NCI-H1092 (cell line): ENCODE measurements around the gene GM2A.

Source experiments
- DNase-seq: peaks from one replicate; lab custom pipeline; 2025; lab: John Stamatoyannopoulos, UW

GM2A gene

DNA sequence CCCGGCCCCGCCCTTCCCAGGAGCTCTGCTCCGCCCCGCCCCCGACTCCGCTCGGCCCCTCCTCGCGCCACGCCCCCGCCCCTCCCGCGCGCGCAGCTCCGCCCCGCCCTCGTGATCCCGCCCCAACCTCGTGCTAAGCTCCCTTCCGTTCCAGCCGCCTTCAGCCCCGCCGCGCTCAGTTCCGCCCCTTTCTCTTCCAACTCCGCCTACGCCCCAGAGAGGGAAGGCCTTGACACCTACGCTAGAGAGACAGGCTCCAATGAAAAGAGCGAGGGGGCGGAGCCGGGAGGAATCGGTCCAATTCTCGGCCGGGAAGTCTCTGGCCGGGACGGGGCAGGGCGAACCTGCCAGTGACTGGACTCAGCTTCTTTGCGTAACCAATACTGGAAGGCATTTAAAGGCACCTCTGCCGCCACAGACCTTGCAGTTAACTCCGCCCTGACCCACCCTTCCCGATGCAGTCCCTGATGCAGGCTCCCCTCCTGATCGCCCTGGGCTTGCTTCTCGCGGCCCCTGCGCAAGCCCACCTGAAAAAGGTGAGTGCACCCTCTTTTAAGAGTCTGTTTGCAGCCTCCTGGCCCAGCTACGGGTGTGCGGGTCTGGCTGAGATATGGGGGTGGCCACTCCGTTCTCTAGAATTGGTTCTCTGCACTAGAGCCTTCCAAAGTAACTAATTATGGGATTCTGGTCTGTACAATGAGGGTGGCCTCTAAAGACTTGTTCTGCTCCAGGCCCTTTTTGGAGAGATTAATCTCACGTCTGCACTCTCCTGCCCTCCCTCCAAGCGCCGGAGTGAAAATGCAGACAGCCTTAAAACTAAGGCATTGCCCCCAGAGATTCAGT is at the start of gene GM2A:
TSS of gene GM2A (plus strand) at position 424 of the 843 bp plus-strand sequence. CDS start at position 456, 32 bp downstream.
- DNase-seq = peak; percentile 91

DNA sequence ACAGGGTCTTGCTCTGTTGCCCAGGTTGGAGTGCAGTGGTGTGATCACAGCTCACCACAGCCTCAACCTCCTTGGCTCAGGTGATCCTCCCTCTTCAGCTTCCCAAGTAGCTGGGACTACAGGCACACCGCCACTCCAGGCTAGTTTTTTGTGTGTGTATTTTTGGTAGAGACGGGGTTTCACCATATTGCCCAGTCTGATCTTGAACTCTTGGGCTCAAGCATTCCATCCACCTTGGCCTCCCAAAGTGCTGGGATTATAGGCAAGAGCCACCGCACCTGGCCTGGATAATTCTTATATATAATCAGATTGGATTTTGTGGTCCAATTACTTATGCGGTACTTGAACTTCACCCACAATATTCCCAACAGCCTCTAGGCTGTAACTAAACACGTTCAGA is 48.9 kb upstream of the GM2A start:
- no peak for DNase-seq

DNA sequence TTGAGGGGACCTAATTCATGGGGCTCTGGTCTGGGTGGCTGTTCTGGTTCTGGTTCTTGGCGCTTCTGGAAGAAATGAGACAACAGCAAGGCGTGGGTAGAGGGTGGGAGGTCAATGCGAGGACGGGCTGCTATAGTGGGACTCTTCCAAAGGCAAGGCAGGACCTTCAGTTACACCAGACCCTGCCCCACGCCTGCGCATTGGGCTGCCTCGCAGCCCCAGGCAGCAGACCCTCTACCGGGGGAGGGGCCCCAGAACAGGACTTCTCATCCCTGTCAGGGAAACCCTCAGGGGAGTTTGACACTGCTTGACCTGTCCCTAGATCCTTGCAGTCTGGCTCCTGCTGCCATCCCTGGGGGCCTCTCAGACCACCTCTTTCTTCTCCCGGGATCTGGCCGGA is 47.6 kb upstream of the GM2A start:
- DNase-seq = no peak

DNA sequence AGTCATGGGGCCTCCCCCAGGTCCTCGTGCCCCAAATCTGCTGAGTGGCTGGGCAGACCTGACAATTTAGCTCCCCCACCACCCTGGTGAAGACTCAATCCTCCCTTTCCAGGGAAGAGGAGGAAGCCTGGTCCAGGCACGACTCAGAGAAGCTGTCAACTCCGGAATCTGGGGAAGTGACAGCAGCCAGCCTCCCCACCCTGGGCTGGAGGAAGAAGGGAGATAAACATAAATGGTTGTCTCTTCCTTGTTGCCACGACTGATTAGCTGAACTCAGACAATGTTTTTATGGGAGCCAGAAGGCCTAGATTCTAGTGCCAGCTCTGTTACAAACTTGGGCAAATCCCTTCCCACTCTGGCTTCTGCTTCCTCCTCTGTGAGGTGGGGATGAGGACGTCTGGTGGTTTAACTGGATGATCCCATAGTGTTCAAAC is 44.5 kb upstream of the GM2A start:
- no peak for DNase-seq

DNA sequence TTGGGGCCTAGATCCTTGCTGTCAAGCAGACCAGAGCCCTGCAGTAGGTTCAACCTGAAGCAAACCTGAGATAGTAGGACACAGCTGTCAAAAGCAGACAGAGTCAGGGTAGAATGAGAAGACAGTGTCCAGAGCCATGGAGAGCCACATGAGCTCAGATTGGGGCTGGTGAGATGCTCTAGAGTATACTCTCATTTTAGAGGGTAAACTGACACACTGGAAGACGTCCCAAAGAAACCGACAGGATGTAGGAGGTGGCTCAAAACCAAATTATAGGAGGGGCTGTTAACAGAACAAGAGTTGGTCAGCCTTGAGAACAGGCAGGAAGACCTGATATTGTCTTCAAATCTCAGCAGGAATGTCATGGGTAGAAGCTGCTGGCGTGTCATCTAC is 40.6 kb upstream of the GM2A start:
- DNase-seq = no peak

DNA sequence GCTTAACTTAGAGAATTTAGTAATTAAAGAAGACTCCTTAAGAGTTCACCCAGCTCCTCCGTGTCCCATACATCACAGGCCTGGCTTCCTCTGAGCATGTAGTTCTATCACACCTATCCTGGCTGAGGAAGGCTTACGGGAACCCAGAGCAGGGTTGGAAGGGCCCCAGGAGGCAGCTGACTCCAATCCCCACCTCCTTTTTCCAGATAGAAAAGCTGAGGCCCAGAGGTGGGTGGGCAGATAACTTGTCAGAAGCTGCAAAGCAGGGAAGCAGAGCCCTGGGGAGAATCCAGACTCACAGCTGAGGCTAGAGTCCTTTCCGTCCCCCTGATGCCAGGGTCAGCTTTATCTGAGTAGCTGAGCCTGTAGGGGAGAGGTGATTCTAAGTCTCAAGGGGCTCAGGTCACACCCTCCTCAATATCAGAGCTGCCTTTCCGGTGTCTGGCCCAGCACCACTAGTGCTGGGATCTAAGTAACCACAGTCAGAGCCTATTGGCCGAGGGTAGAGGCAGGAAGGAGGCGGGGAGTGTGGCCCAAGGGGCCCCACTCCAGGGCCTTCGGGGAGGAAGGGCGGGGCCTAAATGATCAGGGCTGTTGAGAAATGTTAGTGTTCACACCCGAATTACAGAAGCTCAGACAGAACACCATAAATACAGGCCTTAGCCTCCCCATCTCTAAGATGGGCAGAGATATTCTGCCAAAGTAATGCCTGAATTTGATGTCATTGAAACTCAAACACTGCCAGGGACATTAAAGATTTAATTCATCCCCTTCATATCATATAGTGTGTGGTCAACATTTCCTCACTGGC is 39.0 kb upstream of the GM2A start:
- DNase-seq = no peak

DNA sequence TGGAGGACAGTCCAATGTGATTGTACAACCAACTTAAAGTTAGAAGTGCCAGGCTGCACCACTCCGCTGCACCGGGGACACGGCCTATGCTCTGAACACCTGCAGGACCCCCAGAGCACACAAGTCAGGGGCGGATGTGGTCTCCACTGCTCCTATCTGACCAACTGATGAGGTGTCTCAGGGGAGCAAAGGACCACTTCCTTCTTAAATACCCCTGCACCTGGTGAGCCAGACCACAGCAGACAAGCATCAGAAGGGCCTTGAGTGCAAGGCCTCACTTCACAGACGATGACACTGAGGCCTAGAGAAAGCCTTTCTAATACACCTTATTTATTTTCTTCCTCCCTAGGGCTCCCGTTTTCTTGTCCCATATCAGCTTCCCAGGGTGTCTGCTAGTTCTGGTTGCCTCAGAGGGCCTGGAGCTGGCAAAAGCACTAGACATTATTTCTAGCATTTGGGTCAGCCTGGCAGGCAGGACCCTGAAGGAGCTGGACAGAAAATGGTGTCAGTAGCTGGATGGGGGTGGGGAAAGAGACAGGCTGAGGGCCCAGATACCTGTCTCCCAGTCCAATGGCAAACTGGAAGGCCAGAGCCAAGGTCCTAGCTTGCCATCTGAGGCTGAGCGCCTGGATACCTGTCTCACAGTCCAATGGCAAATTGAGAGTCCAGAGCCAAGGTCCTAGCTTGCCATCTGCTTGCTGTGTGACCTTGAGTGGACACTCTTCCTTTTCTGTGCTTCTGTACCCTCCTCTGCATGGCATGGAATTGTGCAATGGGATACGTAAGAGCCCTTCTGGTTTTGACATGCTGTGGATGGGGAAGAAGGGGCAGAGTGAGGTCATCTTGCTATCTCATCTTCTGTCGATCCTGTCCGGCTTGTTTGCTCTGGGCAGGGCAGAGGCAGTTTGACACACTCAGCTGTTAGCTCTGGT is 38.1 kb upstream of the GM2A start:
- DNase-seq = no peak

DNA sequence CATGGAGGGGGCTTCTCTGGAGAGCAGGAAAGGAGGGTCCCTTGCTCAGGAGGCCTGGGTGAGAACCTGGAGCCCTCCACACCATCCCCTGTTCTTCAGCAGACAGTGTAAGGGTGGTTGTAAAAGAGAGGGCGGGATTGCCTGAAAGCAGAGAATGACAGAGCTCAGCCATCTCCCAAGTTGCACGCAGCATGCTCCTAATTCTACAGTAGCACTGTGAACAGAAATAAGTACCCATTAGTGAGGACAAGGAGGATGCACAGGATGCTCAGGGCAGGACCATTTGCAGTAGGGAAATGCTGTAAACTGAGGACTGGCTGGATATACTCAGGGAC is 37.5 kb upstream of the GM2A start:
- DNase-seq = no peak

DNA sequence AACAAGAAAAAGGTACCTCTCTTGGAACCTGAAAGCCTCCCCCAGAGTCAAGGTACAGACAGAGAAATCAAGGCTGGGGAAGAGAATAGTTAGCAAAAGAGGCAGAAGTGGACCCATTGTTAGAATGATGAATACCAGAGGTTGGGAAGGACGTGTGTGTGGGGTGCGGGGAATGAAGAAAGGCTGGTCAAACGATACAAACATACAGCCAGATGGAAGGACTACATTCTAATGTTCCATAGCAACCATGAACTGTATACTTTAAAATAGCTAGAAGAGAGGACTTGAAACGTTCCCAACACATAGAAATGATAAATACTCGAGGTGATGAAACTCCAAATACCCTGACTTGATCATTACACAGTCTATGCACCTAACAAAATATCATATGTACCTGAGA is 36.2 kb upstream of the GM2A start:
- DNase-seq = no peak

DNA sequence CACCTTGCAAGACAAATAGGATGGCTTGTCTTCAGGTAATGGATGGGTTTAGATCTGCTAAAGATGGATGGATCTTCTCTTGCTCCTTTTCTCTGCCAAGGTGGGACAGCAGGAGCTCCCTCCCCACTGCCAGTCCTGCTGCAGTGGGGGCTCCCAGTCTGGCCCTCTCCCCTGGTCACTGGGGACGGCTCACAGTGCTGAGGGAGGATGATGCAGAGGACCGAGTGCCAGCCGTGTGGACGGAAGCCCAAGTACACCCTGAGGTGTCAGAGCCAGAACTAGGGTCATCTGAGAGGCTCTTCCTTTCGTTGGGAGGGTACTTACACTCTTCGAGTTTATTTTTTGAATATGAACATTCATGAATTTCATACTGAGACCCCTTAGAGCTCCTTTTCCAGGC is 34.8 kb upstream of the GM2A start:
- no peak for DNase-seq

DNA sequence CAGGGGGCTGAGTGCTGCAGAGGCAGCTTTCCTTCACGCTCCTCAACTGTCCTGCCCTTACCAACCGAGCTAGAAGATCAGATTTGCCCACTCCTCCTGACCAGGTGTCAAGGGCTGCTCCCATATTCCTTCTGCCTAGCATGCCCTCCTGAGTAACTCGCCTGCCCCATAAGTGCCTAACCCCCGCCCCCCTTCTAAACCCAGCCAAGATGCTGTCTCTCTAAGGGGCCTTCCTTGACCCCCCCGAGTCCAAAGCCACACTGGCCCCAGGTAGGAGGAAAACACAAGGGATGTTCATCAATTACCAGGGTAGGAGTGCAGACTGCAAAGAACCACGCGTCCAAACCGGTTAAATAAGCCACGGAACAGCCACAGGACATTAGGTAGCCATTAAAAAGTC is 33.8 kb upstream of the GM2A start:
- no peak for DNase-seq

DNA sequence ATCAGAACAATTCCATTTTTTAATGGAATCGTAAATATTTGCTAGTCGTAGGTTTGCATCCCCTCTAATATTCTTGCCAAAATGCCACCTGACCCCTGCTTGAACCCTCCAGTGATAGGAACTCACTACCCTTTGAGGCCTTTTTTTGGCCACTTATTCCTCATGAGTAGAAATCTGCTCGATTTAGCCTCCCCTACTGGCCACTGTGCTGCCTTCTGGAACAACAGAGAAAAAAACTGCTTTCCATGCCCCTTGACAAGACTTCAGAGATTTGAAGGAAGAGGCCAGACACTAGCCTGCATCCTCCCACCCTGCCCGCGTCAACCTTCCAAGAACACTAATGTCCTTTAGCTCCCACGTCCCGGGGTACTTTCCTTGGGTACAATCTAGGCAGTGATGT is 33.2 kb upstream of the GM2A start:
- no peak for DNase-seq

DNA sequence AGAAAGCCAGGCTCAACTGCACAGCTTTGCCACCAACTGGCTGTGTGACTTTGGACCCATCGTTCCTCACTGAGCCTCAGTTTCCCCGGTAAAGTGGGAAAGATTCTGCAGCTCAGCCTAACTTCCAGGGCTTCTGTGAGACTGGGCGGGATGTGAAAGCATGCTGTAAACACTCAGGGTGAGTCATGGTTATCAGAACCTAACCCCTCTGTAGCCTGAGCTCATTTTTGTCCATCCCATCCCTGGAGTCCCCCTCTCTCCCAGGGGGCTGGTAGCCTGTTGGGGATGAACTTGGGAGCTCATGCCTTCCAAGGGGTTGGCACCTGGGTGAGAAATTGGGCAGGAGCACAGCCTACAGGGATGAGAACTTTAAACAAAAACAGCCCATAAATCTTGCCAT is 31.4 kb upstream of the GM2A start:
- no peak for DNase-seq

DNA sequence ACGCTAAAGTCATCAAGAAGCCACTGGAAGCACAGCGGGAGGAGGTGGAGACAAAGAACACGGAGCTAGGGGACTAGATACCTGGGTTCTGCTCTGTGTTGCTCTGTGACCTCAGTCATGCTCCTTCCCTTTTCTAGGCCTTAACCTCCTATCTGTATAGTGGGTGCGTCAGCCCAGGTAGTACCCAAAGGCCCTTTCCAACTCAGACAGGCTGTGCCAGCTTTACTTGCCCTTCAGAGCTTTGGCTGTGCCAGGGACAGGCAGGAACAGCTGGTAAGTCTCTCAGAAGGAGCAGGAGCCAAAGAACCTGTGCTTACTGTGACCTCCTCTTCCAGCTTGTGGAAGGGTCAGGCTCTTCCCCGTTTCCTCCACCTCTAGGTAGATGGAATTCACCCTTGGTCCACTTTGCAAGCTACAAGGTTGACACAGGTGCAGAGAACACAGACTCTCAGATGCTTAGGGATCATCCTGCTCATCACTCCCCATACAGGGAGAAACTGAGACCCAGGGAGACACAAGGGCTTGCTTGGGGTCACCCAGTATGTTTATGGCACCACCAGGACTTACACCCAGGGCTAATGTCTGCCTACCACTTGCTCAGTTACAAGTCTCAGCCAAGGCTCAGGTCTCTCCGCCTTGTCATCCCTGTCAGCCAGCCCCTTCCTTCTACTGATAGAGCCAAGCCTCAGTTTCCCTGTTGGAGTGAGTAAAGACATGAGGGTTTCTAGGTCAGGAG is 30.8 kb upstream of the GM2A start:
- DNase-seq = no peak

DNA sequence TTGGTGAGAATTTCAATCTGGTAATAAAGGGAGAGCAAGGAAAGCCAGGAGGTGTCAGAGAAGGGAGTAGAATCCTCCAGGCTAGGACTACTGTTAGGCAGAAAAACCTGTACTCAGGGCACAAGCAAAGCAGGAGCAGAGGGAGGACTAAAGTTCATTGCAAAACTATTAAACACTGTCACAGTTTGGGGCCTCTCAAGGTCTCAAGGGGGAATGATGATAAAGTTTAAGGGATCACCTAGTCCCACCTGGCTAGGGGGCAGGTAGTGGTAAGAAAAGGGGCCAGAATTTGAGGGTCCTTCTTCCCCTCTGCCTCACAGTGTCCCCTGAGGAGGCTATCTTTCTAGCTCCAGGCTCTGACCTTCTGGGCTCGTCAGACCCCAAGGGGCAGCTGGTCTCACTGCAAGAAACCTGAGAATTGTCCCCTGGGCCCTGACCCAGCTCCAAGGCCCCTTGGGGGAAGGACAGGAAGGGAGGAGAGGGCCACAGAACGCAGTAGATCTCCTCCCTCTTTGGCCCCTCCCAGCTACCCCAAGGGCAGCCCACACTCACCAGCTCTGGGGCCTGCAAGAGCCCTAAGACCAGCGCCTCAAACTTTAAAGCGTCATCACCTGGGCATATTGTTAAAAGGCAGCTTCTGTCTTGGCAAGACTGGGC is 30.1 kb upstream of the GM2A start:
- DNase-seq = no peak

DNA sequence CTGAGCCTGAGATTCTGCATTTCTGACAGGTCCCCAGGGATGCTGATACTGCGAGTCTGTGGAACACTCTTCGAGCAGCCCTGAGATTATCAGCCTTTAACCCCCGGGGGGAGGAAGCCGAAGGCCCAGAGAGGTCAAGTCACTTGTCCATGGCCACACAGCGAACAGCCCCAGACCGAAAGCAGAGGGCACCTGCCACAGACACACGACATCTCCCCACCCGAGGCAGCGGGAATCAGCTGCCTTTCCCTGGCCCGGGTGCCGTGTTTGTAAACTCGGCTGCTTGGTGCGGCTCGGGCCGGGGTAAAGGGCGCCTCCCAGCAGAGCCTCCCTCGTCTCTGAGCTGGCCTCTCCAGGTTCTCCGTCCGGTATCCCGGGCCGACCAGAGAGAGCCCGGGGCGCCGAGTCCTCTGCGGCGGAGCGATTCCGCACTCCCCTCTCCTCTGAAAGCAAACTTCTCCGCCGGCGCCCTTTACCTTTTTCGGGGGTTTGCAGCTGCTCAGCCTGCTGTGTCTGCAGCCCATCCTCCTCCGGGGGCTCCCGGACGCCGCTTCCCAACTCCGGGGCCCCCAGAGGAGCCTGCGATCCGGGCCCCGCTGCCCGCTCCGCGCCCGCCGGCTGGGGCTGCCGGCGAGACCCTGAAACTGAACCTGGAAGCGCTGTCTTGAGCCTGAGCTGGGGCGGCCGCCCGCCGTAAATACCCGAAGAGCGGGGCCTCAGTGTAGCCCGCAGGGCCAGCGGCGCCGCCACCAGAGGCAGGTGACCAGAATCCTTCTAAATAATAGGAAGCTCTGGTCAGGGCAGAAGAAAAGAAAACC is 29.3 kb upstream of the GM2A start, which contains the start of gene CCDC69:
TSS of gene CCDC69 (minus strand) at position 646 of the 818 bp plus-strand sequence. CDS start at position 524, 122 bp downstream.
- no peak for DNase-seq

DNA sequence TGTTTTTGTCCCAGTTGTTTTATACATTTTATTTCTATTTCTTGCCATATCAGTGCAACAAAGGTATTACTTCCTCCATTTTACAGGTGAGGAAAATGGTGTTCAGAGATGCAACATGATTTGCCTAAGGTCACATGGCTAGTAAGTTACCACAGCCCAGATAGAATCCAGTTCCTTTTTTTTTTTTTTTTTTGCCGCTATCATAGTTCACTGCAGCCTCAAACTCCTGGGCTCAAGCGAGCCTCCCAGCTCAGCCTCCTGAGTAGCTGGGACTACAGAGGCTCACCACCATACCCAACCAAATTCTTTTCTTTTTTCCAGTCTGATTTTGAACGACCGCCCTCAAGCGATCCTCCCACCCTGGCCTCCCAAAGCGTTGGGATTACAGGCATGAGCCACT is 28.6 kb upstream of the GM2A start:
- no peak for DNase-seq

DNA sequence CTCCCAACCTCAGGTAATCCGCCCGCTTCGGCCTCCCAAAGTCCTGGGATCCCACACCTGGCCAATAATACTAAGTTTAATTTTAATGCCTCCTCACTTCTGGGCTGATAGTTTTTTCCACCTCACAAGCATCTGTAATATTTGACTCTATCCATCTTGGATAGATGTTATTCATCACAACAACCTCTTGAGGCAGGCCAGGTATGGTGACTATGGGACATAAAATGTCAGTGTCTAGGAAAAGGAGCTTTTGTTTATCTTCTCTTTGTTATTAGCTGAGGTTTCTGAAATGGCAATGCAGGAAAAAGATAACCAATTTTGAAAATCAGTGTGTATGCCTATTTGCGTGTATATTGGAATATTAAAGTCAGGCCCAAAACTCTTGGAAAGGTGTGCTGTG is 27.9 kb upstream of the GM2A start:
- DNase-seq = no peak

DNA sequence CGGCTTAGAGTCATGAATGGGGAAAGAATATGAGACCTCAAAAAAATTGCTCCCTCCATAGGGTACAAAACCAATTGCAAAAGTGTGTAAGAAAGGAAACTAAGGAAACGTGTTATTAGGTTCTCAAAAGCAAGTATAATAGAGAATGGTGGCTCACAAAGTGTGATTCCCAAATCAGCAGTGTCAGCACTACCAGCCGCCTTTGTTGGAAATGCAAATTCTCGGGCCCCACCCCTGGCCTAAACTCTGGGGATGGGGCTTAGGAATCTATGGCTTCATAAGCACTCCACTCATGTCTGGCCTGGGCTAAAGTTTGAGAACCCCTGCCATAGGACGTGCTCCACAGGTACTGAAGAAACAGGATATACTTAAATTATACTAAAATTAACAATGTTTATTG is 27.5 kb upstream of the GM2A start:
- DNase-seq = no peak

DNA sequence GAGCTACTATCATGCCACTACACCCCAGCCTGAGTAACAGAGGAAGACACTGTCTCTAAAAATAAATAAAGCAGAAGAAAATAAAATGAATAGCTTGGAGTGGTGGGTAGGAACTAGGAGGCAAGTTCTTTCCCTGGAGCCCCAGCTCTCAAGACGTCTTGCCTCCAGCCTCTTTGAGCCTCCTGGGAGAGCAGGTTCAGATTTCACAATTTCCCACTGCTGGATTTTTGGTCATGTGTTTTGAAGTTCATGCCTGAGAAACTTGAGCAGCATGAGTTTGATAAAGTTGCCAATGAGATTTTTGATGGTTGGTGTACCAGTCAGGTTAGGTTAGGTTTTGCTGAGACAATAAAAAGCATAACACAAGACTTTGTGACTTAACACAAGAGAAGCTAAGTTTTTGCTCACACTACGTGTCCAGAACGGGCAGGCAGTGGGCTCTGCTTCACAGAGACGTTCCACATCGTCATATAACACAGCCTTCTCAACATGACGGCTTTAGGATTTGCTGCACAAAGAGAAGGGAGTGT is 25.0 kb upstream of the GM2A start:
- no peak for DNase-seq
